Sigmoid colon (tissue), 7 donors: ENCODE results near the gene AUTS2. TPM values are rescaled to one million over a fixed set of nuclear protein-coding genes. Genes with fewer than 3 reads are reported as not detected.

Experiments used
- DNase-seq: peaks from one replicate; pipeline ENCODE4 v3.0.0-alpha.2; 2019
- H3K27ac ChIP-seq, 4 donors: fragments of 200-600 bp; sonication (generic); one replicate each; pipeline ENCODE4 v1.5.1; 2016 to 2019; ENCODE audit warnings: mild to moderate bottlenecking in 1 of 4
- H3K27me3 ChIP-seq, 3 donors: fragments of 200-600 bp; sonication (generic); one replicate each; pipeline ENCODE4 v1.5.1; 2019; ENCODE audit warnings: mild to moderate bottlenecking in 1 of 3
- H3K36me3 ChIP-seq, 4 donors: fragments of 200-600 bp; sonication (generic); one replicate each; pipeline ENCODE4 v1.5.1; 2016 to 2019
- H3K4me1 ChIP-seq, 4 donors: fragments of 200-600 bp; sonication (generic); one replicate each; pipeline ENCODE4 v1.5.1; 2017 to 2019
- H3K4me3 ChIP-seq, 4 donors: fragments of 200-600 bp; sonication (generic); one replicate each; pipeline ENCODE4 v1.5.1; 2017 to 2019; ENCODE audit warnings: mild to moderate bottlenecking in 2 of 4, moderate library complexity in 1 of 4
- H3K9me3 ChIP-seq, 4 donors: fragments of 200-600 bp in 3 of 4; sonication (generic) in 3 of 4; one replicate each; pipeline versions ENCODE4 v1.5.1 to v1.6.1; 2013 to 2019
- CTCF ChIP-seq, 4 experiments: fragments of 450-650 bp in 3 of 4; fragments of 200-600 bp in 1 of 4; IDR thresholded peaks; one replicate each; pipeline ENCODE4 v1.5.1; 2016 to 2019; ENCODE audit warnings: antibody characterized with exemption in 4 of 4, mild to moderate bottlenecking in 3 of 4, moderate library complexity in 2 of 4
- EP300 ChIP-seq, 4 donors: sonication (generic); formaldehyde crosslinking; IDR thresholded peaks; one replicate each; pipeline ENCODE4 v1.6.1; 2017; ENCODE audit warnings: antibody characterized with exemption in 4 of 4
- POLR2A ChIP-seq, 2 donors: fragments of 450-650 bp; IDR thresholded peaks; one replicate each; pipeline ENCODE4 v1.6.1; 2016; ENCODE audit warnings: antibody characterized with exemption in 2 of 2, mild to moderate bottlenecking in 2 of 2, moderate library complexity in 2 of 2
- POLR2AphosphoS5 ChIP-seq, 4 donors: sonication (generic); formaldehyde crosslinking; IDR thresholded peaks; one replicate each; pipeline ENCODE4 v1.6.1; 2017; ENCODE audit warnings: antibody characterized with exemption in 4 of 4
- WGBS, 2 donors: extraction: QIAGEN DNeasy Blood & Tissue Kit; methylation state at CpG; one replicate each; pipeline ENCODE4 v1.1.7; 2013; 5-methylcytosine and 5-hydroxymethylcytosine counted together
- intact Hi-C: fragments of 100-400 bp; cut with DNase I; formaldehyde crosslinking; loops from one replicate; pipeline ENCODE4 v1.15.1; 2023
- polyA plus RNA-seq, 3 donors: library from polyadenylated mRNA; stranded (reverse); fragments of 200-250 nt; gene quantifications; one replicate each; pipeline ENCODE4 v1.2.3, GENCODE V29; 2013
- total RNA-seq, 4 donors: library from RNA; depleted of rRNA; stranded (reverse); fragments of >200 nt; gene quantifications; one replicate each; pipeline ENCODE4 v1.1.0, GENCODE V29; 2016
- donor health status: healthy with polysubstance abuse.
- donor health status: Bipolar disorder and iron deficiency.
- donor health status: healthy.

The AUTS2 gene
- total and polyA plus RNA-seq, 7 donors, result 3.6 to 55.7 (median 25.5) TPM

GRCh38 chr7:70723339-70723738, 1125.1 kb downstream of the AUTS2 start:
- no peaks in the 10 kb centered on the region for H3K4me1 ChIP-seq
- intact Hi-C loops, result no loop called here
- 89 to 94% methylated on average over 5 of the region's 5 CpGs for WGBS, 2 donors
- no peaks in the 10 kb centered on the region for H3K27me3 ChIP-seq
- H3K4me3 ChIP-seq, result no peak overlapping the region
- no peak for TF ChIP-seq CTCF (IDR thresholded peaks at IDR 0.05)
- no peaks in the 10 kb centered on the region for H3K36me3 ChIP-seq
- H3K27ac ChIP-seq, result no peak overlapping the region
- DNase-seq, result no peak
- no peaks in the 10 kb centered on the region for H3K9me3 ChIP-seq

- TF ChIP-seq POLR2A (IDR thresholded peaks at IDR 0.05) (no peak), POLR2AphosphoS5 (IDR thresholded peaks at IDR 0.05) (no peak), CTCF (IDR thresholded peaks at IDR 0.05) (no peak), EP300 (IDR thresholded peaks at IDR 0.05) (no peak)
- H3K36me3 ChIP-seq, result no peaks in the 10 kb centered on the region
- H3K4me3 ChIP-seq, result no peak overlapping the region
- no peaks in the 10 kb centered on the region for H3K9me3 ChIP-seq
- DNase-seq, result no peak
- intact Hi-C loops, result no loop called here
- H3K27me3 ChIP-seq, result no peaks in the 10 kb centered on the region
- no peaks in the 10 kb centered on the region for H3K4me1 ChIP-seq
- H3K27ac ChIP-seq, result no peak overlapping the region
- 88 to 90% methylated on average over 2 of the region's 2 CpGs for WGBS, 2 donors
Observed at GRCh38 chr7:70725448-70725847, 1127.2 kb downstream of the AUTS2 start.

GRCh38 chr7:70726294-70726693, 1128.0 kb downstream of the AUTS2 start:
- Histone ChIP-seq H3K4me1 (no peaks in the 10 kb centered on the region), H3K36me3 (no peaks in the 10 kb centered on the region), H3K27me3 (no peaks in the 10 kb centered on the region), H3K27ac (no peak overlapping the region), H3K9me3 (no peaks in the 10 kb centered on the region), H3K4me3 (no peak overlapping the region)
- no peak for TF ChIP-seq EP300 (IDR thresholded peaks at IDR 0.05)
- 79 to 86% methylated on average over 1 of the region's 1 CpG for WGBS, 2 donors
- no peak for DNase-seq
- intact Hi-C loops, result no loop called here

GRCh38 chr7:70726951-70727378, 1128.7 kb downstream of the AUTS2 start:
- H3K27me3 ChIP-seq, result no peaks in the 10 kb centered on the region
- DNase-seq, result no peak
- no peaks in the 10 kb centered on the region for H3K4me1 ChIP-seq
- 87 to 91% methylated on average over 9 of the region's 9 CpGs for WGBS, 2 donors
- no peak overlapping the region for H3K27ac ChIP-seq
- no peaks in the 10 kb centered on the region for H3K36me3 ChIP-seq
- TF ChIP-seq EP300 (IDR thresholded peaks at IDR 0.05) (no peak), POLR2AphosphoS5 (IDR thresholded peaks at IDR 0.05) (no peak), POLR2A (IDR thresholded peaks at IDR 0.05) (no peak), CTCF (IDR thresholded peaks at IDR 0.05) (no peak)
- intact Hi-C loops, result no loop called here
- H3K9me3 ChIP-seq, result no peaks in the 10 kb centered on the region
- no peak overlapping the region for H3K4me3 ChIP-seq

GRCh38 chr7:70727861-70728260, 1129.6 kb downstream of the AUTS2 start:
- TF ChIP-seq CTCF (IDR thresholded peaks at IDR 0.05) (no peak), POLR2AphosphoS5 (IDR thresholded peaks at IDR 0.05) (no peak)
- WGBS, 2 donors, result 62 to 80% methylated on average over 2 of the region's 2 CpGs
- Histone ChIP-seq H3K36me3 (no peaks in the 10 kb centered on the region), H3K4me3 (no peak overlapping the region), H3K27me3 (no peaks in the 10 kb centered on the region), H3K4me1 (no peaks in the 10 kb centered on the region), H3K27ac (no peak overlapping the region), H3K9me3 (no peaks in the 10 kb centered on the region)
- DNase-seq, result no peak
- intact Hi-C loops, result no loop called here
